Ectodermal cell (in vitro differentiated cells): ENCODE results near the gene AGTRAP.

ENCODE experiments used
- H3K27ac ChIP-seq: 2 replicates; pipeline ENCODE4 v1.7.0; 2013; ENCODE audit warnings: mild to moderate bottlenecking, low read depth, low read length; ENCODE audit not compliant: insufficient read depth, poor library complexity, severe bottlenecking
- H3K27me3 ChIP-seq: 2 replicates; pipeline ENCODE4 v1.7.0; 2013; ENCODE audit warnings: mild to moderate bottlenecking, low read length; ENCODE audit not compliant: insufficient read depth, control insufficient read depth, poor library complexity, severe bottlenecking
- H3K36me3 ChIP-seq: one replicate; pipeline ENCODE4 v1.7.0; 2013; ENCODE audit warnings: low read length; ENCODE audit not compliant: control insufficient read depth, insufficient read depth
- H3K4me1 ChIP-seq: one replicate; pipeline ENCODE4 v1.7.0; 2013; ENCODE audit warnings: low read length; ENCODE audit not compliant: control insufficient read depth, insufficient read depth
- H3K4me3 ChIP-seq: 2 replicates; pipeline ENCODE4 v1.7.0; 2013; ENCODE audit warnings: low read depth, low read length, control low read depth; ENCODE audit not compliant: insufficient read depth
- H3K9me3 ChIP-seq: 2 replicates; pipeline ENCODE4 v1.7.0; 2013; ENCODE audit warnings: mild to moderate bottlenecking, low read length, moderate library complexity; ENCODE audit not compliant: control insufficient read depth
- WGBS, 2 experiments: methylation state at CpG; one replicate each; pipeline ENCODE4 v1.1.7; 2013; ENCODE audit warnings: missing lambda C conversion rate in 2 of 2; 5-methylcytosine and 5-hydroxymethylcytosine counted together

AGTRAP gene

DNA sequence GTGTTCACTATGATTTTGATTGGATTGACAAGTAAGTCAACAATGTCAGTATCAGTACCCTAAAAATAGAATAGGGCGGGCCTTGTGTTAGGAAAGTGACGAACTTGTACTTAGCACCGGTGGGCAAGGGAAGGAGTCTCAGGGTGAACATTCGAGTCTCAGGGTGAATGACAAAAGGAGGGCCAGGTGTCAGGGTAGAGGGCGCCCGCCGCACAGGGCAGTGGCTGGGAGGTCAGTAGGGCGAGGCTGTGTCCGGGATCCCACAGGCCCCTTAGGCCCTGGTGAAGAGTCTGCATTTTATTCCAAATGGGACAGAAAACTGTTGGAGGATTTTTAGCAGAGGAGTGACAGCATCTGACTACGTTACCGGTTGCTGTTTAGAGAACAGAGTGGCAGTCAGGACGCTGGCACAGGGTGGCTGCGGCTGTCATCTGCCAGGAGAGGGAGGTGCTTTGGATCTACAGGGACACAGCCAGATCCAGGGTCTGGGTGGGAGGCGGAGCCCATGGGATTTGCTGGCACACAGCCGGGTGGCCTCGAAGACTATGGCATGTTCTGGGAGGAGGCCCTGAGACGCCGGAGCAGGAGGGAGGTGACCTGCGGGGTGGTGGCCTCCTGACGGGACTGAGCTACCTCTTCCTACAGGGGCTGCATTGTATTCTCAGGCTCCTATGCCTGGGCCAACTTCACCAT is 11.0 kb downstream of the AGTRAP start:
- Histone ChIP-seq H3K4me3 (no peak overlapping the region), H3K36me3 (peaks cover 4% of the 10 kb centered on the region), H3K9me3 (no peaks in the 10 kb centered on the region), H3K27me3 (no peaks in the 10 kb centered on the region), H3K27ac (no peak overlapping the region), H3K4me1 (peaks cover 3% of the 10 kb centered on the region)
- WGBS, 2 experiments = 87 to 89% methylated on average over 20 of the region's 20 CpGs

DNA sequence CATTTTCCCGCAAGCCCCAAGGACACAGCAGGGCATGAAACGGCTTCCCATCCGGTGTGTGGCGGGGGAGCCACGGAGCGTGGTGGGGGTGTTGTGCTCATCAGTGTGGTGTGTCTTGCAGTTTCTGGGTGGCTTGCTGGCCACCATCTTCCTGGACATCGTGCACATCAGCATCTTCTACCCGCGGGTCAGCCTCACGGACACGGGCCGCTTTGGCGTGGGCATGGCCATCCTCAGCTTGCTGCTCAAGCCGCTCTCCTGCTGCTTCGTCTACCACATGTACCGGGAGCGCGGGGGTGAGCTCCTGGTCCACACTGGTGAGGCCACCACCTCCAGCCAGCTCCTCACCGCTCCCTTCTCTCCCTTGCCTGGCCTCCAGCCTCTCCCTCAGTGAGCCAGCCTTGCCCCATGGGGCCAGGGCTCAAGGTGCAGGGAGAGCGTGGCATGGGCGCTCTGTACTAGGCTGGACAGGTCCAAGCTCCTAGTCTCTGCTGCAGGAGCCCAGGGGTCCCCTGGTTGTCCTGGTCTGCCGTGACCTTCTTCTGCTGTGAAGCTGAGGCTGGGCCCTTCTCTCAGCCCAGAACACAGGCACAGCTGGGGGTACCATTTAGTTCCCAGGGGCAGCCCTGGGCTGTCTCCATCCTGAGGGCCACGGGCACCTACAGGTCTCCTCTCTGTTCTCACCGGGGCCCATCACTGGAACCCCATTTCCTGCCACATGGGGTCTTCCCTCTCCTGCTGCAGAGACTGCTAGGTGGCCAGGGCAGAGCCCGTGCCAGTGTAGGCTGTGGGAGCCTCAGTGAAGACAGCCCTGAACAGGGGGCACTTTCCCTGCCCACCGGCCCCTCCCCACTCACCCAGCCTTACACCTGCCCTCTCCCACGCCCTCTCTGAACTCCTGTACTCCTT is 12.6 kb downstream of the AGTRAP start:
- 95% methylated on average over 27 of the region's 27 CpGs for WGBS, 2 experiments
- Histone ChIP-seq H3K4me1 (peaks cover 16% of the 10 kb centered on the region), H3K27me3 (no peaks in the 10 kb centered on the region), H3K27ac (no peak overlapping the region), H3K36me3 (peaks cover 4% of the 10 kb centered on the region), H3K4me3 (no peak overlapping the region), H3K9me3 (no peaks in the 10 kb centered on the region)

DNA sequence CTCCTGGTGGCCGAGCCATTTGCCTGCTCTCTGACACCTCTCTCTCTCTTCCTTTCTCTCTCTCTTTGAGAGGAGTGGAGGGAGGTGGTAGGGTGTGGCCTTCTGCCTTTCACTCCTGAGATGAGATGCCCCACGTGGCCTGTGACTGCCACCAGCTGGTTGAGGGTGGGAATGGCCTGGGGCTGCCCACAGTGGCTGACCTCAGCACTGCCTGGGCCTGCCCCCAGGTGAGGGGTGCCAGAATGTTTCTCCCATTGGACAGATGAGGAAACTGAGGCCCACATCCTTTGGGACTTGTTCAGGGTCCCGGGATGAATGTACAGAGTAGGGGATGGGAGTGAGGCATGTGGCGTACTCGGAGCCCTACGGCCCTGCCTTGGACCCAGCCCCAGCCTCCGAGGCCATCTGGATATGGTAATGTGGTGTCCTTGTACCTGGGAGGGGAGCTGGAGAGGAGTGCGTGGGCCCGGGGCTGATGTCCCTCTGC is 13.3 kb downstream of the AGTRAP start:
- H3K36me3 ChIP-seq = peaks cover 4% of the 10 kb centered on the region
- WGBS, 2 experiments = 86 to 88% methylated on average over 9 of the region's 9 CpGs
- H3K4me3 ChIP-seq = no peak overlapping the region
- no peak overlapping the region for H3K27ac ChIP-seq
- H3K27me3 ChIP-seq = no peaks in the 10 kb centered on the region
- H3K9me3 ChIP-seq = no peaks in the 10 kb centered on the region
- peaks cover 23% of the 10 kb centered on the region for H3K4me1 ChIP-seq

DNA sequence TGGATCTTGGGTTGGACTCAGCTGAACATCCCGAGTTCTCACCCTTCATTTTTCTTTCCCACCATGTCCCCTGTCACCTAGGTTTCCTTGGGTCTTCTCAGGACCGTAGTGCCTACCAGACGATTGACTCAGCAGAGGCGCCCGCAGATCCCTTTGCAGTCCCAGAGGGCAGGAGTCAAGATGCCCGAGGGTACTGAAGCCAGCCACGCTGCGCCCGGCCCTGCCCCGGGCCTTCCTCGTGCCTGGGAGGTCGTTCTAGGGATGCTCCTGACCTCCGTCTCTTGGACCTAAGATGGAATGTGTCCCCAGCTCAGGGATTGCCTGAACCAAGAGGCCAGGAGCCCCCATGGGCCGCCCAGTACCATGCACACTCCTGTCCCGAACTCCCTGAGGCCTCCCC is 14.1 kb downstream of the AGTRAP start:
- 96 to 97% methylated on average over 15 of the region's 15 CpGs for WGBS, 2 experiments

DNA sequence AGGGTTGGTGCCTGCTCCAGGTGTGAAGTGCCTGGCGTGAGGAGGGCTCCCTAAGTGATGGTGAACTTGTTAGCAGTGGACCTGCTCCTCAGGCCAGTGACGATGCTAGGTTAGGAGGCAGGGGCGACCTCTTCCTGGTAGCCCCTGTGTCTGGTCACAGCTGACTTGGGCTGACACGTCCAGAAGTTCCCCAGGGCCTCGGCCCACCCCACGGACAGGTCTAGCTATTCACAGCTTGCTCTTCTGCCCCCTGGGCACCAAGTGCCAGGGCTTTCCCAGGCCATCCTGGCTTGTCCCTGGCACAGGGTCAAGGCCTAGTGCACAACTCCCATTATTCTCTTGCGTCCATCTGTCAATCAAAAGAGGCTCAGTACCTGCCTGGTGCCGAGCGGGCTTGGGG is 15.2 kb downstream of the AGTRAP start:
- Histone ChIP-seq H3K4me1 (peaks cover 24% of the 10 kb centered on the region), H3K4me3 (no peak overlapping the region), H3K27me3 (no peaks in the 10 kb centered on the region), H3K36me3 (peaks cover 4% of the 10 kb centered on the region), H3K9me3 (no peaks in the 10 kb centered on the region), H3K27ac (no peak overlapping the region)
- WGBS, 2 experiments = 94 to 96% methylated on average over 9 of the region's 9 CpGs

More for the DNA sequence above, 14.1 kb downstream of the AGTRAP start:
- H3K9me3 ChIP-seq = no peaks in the 10 kb centered on the region
- no peaks in the 10 kb centered on the region for H3K27me3 ChIP-seq
- peaks cover 4% of the 10 kb centered on the region for H3K36me3 ChIP-seq
- H3K27ac ChIP-seq = no peak overlapping the region
- peaks cover 24% of the 10 kb centered on the region for H3K4me1 ChIP-seq
- H3K4me3 ChIP-seq = no peak overlapping the region

DNA sequence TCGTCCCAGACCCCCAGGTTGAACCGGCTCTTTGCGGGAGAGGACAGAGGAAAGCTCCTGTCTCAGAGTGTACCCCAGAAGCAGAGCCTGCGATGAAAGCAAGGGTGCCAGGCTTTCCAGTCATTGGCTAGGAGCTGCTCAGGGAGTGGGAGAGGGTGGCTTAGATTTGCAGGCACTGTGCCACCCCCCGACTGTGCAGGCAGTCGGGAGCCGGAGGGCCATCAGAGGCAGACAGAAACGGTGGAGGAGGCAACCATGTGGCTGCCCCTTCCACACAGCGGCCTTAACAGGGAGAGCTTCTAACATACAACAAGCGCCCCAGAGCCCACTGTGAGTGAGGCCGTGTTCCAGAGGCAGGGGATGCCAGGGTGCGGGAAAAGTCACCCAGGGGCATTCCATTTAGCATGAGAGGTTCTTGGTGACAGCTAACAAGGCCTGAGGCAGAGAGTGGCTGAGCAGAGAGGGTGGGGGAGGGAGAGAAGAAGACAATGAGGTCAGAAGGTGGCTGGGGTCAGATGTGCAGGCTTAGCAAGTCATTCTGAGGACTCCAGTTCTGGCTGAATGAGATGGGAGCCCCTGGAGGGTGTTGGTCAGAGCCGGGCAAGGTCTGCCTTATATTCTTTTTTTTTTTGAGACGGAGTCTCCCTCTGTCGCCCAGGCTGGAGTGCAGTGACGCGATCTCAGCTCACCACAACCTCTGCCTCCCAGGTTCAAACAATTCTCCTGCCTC is 16.6 kb downstream of the AGTRAP start:
- Histone ChIP-seq H3K9me3 (no peaks in the 10 kb centered on the region), H3K4me1 (peaks cover 24% of the 10 kb centered on the region), H3K27ac (no peak overlapping the region), H3K27me3 (no peaks in the 10 kb centered on the region), H3K36me3 (peaks cover 4% of the 10 kb centered on the region), H3K4me3 (no peak overlapping the region)
- 78% methylated on average over 17 of the region's 17 CpGs for WGBS, 2 experiments

DNA sequence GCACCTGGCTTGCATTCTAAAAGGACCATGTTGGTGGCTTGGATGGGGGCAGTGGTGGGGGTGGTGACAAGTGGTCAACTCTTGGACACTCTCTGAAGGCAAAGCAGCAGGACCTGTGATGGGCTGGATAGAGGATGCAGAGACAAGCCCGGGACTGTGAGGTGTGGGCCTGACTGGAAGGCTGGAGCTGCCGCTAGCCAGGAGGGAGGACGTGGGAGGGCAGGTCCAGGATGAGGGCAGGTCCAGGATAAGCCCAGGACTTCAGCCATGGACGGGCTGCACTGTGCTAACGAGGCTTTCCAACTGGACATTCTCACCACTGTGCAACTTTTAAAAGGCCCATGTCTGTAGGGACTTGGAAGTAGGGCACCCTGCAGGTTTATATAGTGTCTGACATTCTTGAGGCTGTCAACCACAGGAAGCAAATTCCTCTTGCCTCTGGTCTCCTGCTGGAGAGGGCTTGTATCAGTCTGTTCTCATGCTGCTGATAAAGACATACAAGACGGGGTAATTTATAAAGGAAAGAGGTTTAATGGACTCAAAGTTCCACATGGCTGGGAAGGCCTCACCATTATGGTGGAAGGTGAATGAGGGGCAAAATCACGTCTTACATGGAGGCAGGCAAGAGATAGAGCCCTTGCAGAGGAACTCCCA is 17.7 kb downstream of the AGTRAP start:
- Histone ChIP-seq H3K4me3 (no peak overlapping the region), H3K9me3 (no peaks in the 10 kb centered on the region), H3K27me3 (no peaks in the 10 kb centered on the region), H3K4me1 (peaks cover 24% of the 10 kb centered on the region), H3K36me3 (peaks cover 4% of the 10 kb centered on the region), H3K27ac (no peak overlapping the region)
- WGBS, 2 experiments = 82 to 84% methylated on average over 7 of the region's 7 CpGs

DNA sequence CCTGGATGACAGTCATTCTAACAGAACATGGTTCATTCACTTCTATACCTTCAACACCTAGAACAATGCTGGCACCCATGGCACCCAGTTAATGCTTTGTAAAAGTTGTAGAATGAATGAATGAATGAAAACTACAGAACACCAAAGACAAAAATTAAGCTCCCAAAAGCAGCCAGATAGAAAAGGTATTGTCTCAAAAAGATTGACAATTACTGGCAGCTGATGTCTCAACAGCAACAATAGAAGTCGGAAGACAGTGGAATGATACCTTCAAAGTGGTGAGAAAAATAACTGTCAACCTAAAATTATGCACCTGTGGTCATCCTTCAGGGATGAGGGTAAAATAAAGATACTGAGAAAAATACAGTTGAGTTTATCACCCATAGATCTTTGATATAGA is 21.1 kb downstream of the AGTRAP start:
- 89 to 95% methylated on average over 1 of the region's 1 CpG for WGBS, 2 experiments

DNA sequence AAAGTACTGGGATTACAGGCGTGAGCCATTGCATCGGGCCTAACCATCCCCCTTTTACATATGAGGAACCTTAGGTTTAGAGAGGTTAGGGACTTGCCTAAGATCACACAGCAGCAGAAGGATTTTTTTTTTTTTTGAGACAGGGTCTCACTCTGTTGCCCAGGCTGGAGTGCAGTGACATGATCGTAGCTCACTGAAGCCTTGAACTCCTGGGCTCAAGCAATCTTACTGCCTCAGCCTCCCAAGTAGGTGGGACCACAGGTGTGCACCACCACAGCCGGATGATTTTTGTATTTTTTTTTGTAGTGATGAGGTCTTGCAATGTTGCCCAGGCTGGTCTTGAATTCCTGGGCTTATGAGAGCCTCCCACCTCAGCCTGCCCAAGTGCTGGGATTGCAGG is 23.9 kb downstream of the AGTRAP start:
- Histone ChIP-seq H3K4me1 (peaks cover 14% of the 10 kb centered on the region), H3K27ac (no peak overlapping the region), H3K4me3 (no peak overlapping the region), H3K9me3 (no peaks in the 10 kb centered on the region), H3K27me3 (peaks cover 45% of the 10 kb centered on the region), H3K36me3 (no peaks in the 10 kb centered on the region)
- whole genome bisulfite sequencing, 2 experiments = 95 to 96% methylated on average over 4 of the region's 4 CpGs

More for the DNA sequence above, 21.1 kb downstream of the AGTRAP start:
- peaks cover 21% of the 10 kb centered on the region for H3K4me1 ChIP-seq
- no peak overlapping the region for H3K27ac ChIP-seq
- no peaks in the 10 kb centered on the region for H3K9me3 ChIP-seq
- no peaks in the 10 kb centered on the region for H3K36me3 ChIP-seq
- H3K4me3 ChIP-seq = no peak overlapping the region
- peaks cover 26% of the 10 kb centered on the region for H3K27me3 ChIP-seq
